ENCODE results near the gene SPOCD1. TPM values are rescaled to one million over a fixed set of nuclear protein-coding genes. Genes with fewer than 3 reads are reported as not detected.

Gene SPOCD1
- total RNA-seq, 1 donor from 2014 or later, result 28.0 TPM

- Histone ChIP-seq H3K79me2 (ENCODE audit: insufficient read depth, low read length) (no peaks in the 10 kb centered on the region), H3K9ac (ENCODE audit: low read length) (no peak overlapping the region), H3K36me3 (ENCODE audit: insufficient read depth, low read length) (no peaks in the 10 kb centered on the region), H3K27ac (ENCODE audit: low read depth, low read length) (no peak overlapping the region), H3K9me3 (ENCODE audit: insufficient read depth, low read depth, low read length) (no peaks in the 10 kb centered on the region), H3K4me3 (ENCODE audit: insufficient read depth, low read depth, low read length) (no peak overlapping the region), H2AFZ (ENCODE audit: low read depth, low read length) (no peak overlapping the region), H3K4me1 (ENCODE audit: insufficient read depth, low read length) (no peaks in the 10 kb centered on the region), H3K27me3 (ENCODE audit: insufficient read depth, low read length) (no peaks in the 10 kb centered on the region), H4K20me1 (ENCODE audit: insufficient read depth, low read length) (no peaks in the 10 kb centered on the region), H3K4me2 (ENCODE audit: low read length) (no peak overlapping the region)
- FAIRE-seq (no peak), DNase-seq (ENCODE audit: low read depth) (no peak)
- no peak for TF ChIP-seq EZH2 (IDR thresholded peaks at IDR 0.05; ENCODE audit: insufficient read depth, low read length)
- TF ChIP-seq CTCF (IDR thresholded peaks at IDR 0.05; ENCODE audit: insufficient read depth, low read depth, low read length), result no peak
- peaks cover 3% of the 10 kb centered on the region for H3K27me3 Mint-ChIP-seq (ENCODE audit: low read depth, unreplicated experiment)
- no peaks in the 10 kb centered on the region for H3K9me3 Mint-ChIP-seq (ENCODE audit: unreplicated experiment)
- H3K4me1 Mint-ChIP-seq (ENCODE audit: low read depth, unreplicated experiment), result no peaks in the 10 kb centered on the region
- H3K36me3 Mint-ChIP-seq (ENCODE audit: low read depth, unreplicated experiment), result no peaks in the 10 kb centered on the region
- H3K27ac Mint-ChIP-seq (ENCODE audit: unreplicated experiment), result no peak overlapping the region
- H3K4me3 Mint-ChIP-seq (ENCODE audit: unreplicated experiment), result no peak overlapping the region
Measured at GRCh38 chr1:31849653-31850052, 33.8 kb upstream of the SPOCD1 start.

GRCh38 chr1:31848381-31848897, 32.6 kb upstream of the SPOCD1 start:
- no peaks in the 10 kb centered on the region for H4K20me1 ChIP-seq (ENCODE audit: insufficient read depth, low read length)
- H3K36me3 ChIP-seq (ENCODE audit: insufficient read depth, low read length), result no peaks in the 10 kb centered on the region
- no peak for DNase-seq (ENCODE audit: low read depth)
- Mint-ChIP-seq H3K4me3 (ENCODE audit: unreplicated experiment) (no peak overlapping the region), H3K27me3 (ENCODE audit: low read depth, unreplicated experiment) (peaks cover 3% of the 10 kb centered on the region), H3K27ac (ENCODE audit: unreplicated experiment) (no peak overlapping the region), H3K36me3 (ENCODE audit: low read depth, unreplicated experiment) (no peaks in the 10 kb centered on the region), H3K4me1 (ENCODE audit: low read depth, unreplicated experiment) (peaks cover 3% of the 10 kb centered on the region), H3K9me3 (ENCODE audit: unreplicated experiment) (no peaks in the 10 kb centered on the region)
- H3K27ac ChIP-seq (ENCODE audit: low read depth, low read length), result no peak overlapping the region
- H3K9me3 ChIP-seq (ENCODE audit: insufficient read depth, low read depth, low read length), result no peaks in the 10 kb centered on the region
- no peak overlapping the region for H3K4me3 ChIP-seq (ENCODE audit: insufficient read depth, low read depth, low read length)
- no peak overlapping the region for H2AFZ ChIP-seq (ENCODE audit: low read depth, low read length)
- TF ChIP-seq CTCF (IDR thresholded peaks at IDR 0.05; ENCODE audit: insufficient read depth, low read depth, low read length) (no peak), EZH2 (IDR thresholded peaks at IDR 0.05; ENCODE audit: insufficient read depth, low read length) (no peak)
- no peaks in the 10 kb centered on the region for H3K27me3 ChIP-seq (ENCODE audit: insufficient read depth, low read length)
- H3K4me1 ChIP-seq (ENCODE audit: insufficient read depth, low read length), result no peaks in the 10 kb centered on the region
- no peak overlapping the region for H3K4me2 ChIP-seq (ENCODE audit: low read length)
- no peak overlapping the region for H3K9ac ChIP-seq (ENCODE audit: low read length)
- no peak for FAIRE-seq
- no peaks in the 10 kb centered on the region for H3K79me2 ChIP-seq (ENCODE audit: insufficient read depth, low read length)

- no peaks in the 10 kb centered on the region for H4K20me1 ChIP-seq (ENCODE audit: insufficient read depth, low read length)
- Mint-ChIP-seq H3K27me3 (ENCODE audit: low read depth, unreplicated experiment) (peaks cover 3% of the 10 kb centered on the region), H3K4me1 (ENCODE audit: low read depth, unreplicated experiment) (peaks cover 4% of the 10 kb centered on the region), H3K4me3 (ENCODE audit: unreplicated experiment) (no peak overlapping the region), H3K36me3 (ENCODE audit: low read depth, unreplicated experiment) (no peaks in the 10 kb centered on the region), H3K9me3 (ENCODE audit: unreplicated experiment) (no peaks in the 10 kb centered on the region), H3K27ac (ENCODE audit: unreplicated experiment) (no peak overlapping the region)
- no peak for DNase-seq (ENCODE audit: low read depth)
- no peak overlapping the region for H2AFZ ChIP-seq (ENCODE audit: low read depth, low read length)
- no peaks in the 10 kb centered on the region for H3K4me1 ChIP-seq (ENCODE audit: insufficient read depth, low read length)
- H3K9ac ChIP-seq (ENCODE audit: low read length), result no peak overlapping the region
- FAIRE-seq, result no peak
- H3K27me3 ChIP-seq (ENCODE audit: insufficient read depth, low read length), result no peaks in the 10 kb centered on the region
- no peaks in the 10 kb centered on the region for H3K9me3 ChIP-seq (ENCODE audit: insufficient read depth, low read depth, low read length)
- H3K79me2 ChIP-seq (ENCODE audit: insufficient read depth, low read length), result no peaks in the 10 kb centered on the region
- no peaks in the 10 kb centered on the region for H3K36me3 ChIP-seq (ENCODE audit: insufficient read depth, low read length)
- no peak overlapping the region for H3K4me3 ChIP-seq (ENCODE audit: insufficient read depth, low read depth, low read length)
- H3K4me2 ChIP-seq (ENCODE audit: low read length), result no peak overlapping the region
- H3K27ac ChIP-seq (ENCODE audit: low read depth, low read length), result no peak overlapping the region
- TF ChIP-seq CTCF (IDR thresholded peaks at IDR 0.05; ENCODE audit: insufficient read depth, low read depth, low read length) (no peak), EZH2 (IDR thresholded peaks at IDR 0.05; ENCODE audit: insufficient read depth, low read length) (no peak)
Measured at GRCh38 chr1:31846484-31846883, 30.7 kb upstream of the SPOCD1 start.
